ENCODE data around the gene P4HA2.

The P4HA2 gene

DNA sequence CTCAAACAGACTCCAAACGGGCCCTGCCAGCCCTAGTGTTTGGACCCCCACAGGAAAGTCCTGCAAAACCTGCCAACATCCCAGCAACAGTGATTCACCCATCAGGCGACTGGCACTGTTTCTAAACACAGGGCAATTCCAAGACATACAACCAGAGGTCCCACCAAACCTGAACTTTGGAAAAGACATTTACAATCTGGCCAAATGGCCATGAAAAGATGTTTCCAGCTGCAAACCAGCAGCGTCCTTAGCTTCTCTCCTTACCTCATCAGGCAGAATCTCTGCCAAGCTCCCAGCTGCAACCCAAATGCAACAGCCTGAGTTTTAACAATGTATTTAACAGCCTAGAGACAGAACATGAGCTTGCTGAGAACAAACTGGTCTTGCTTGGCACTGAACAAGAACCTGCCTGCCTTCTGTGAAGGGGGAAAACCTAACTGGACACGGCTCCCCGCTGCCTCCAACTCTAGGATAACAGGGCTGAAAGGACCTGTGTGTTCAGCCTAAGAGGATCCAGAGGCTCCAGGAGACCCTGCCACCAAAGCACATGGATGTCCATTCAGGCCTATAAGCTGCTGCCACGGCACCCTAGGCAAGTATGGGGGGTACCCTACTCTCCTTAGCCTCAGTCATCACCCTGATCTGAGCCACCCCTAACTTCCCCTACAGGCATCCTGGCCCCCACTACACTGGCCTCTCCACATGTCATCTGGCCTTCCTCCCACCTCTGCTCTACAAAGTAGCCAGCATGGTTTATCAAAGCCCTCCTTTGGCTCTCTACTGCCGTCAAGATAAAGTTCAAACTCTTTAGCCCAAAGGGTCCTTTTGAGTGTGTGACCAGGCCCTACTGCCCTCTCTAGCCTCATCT, 5.6 kb downstream of the P4HA2 start:
- H3K9ac ChIP-seq (ENCODE audit: low read length) = no peak overlapping the region
- no peak for TF ChIP-seq CTCF (IDR thresholded peaks at IDR 0.05; ENCODE audit: low read length)
- TF ChIP-seq EZH2 (optimal IDR thresholded peaks at IDR 0.05; ENCODE audit: low read depth, low read length) = no peak
- no peak for TF ChIP-seq EZH2phosphoT487 (IDR thresholded peaks at IDR 0.05; ENCODE audit: low read length)
- H3K4me2 ChIP-seq (ENCODE audit: low read depth, low read length) = no peak overlapping the region
- H3K9me3 ChIP-seq (replicated peaks; ENCODE audit: insufficient read depth, low read length) = no peaks in the 10 kb centered on the region
- H3K36me3 ChIP-seq (replicated peaks; ENCODE audit: insufficient read depth, low read length) = no peaks in the 10 kb centered on the region
- no peaks in the 10 kb centered on the region for H3K79me2 ChIP-seq (ENCODE audit: low read length)
- H4K20me1 ChIP-seq (ENCODE audit: insufficient read depth, low read length) = no peaks in the 10 kb centered on the region
- H3F3A ChIP-seq (ENCODE audit: insufficient read depth, low read length) = no peaks in the 10 kb centered on the region
- H3K4me3 ChIP-seq (ENCODE audit: low read length) = no peak overlapping the region
- no peak overlapping the region for H3K27ac ChIP-seq (ENCODE audit: low read length)
- H3K4me1 ChIP-seq (ENCODE audit: low read length) = no peaks in the 10 kb centered on the region
- H3K9me2 ChIP-seq (replicated peaks; ENCODE audit: insufficient read depth, low read length) = no peaks in the 10 kb centered on the region
- H2AFZ ChIP-seq (ENCODE audit: low read length) = no peak overlapping the region
- DNase-seq = no peak
- no peaks in the 10 kb centered on the region for H3K27me3 ChIP-seq (replicated peaks; ENCODE audit: insufficient read depth, low read length)

DNA sequence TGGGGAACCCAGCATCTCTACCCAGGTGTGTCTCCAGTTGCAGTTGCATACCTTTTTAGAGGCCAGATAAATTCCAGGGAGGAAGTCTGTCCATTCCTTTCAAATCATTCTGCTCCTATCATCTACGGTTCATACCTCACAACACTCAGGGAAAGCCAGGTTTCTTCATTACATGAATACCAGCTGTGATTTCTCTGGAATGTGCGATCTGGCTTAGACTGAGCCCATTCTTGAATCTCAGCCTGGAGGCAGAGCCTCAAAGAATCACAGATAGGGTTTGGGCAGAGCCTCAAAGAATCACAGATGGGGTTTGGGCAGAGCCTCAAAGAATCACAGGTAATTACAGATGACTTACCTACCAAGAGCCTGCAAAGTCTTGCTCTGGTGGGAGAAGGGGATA, 7.2 kb downstream of the P4HA2 start:
- no peaks in the 10 kb centered on the region for H3K4me1 ChIP-seq (ENCODE audit: low read length)
- H3K27me3 ChIP-seq (replicated peaks; ENCODE audit: insufficient read depth, low read length) = no peaks in the 10 kb centered on the region

DNA sequence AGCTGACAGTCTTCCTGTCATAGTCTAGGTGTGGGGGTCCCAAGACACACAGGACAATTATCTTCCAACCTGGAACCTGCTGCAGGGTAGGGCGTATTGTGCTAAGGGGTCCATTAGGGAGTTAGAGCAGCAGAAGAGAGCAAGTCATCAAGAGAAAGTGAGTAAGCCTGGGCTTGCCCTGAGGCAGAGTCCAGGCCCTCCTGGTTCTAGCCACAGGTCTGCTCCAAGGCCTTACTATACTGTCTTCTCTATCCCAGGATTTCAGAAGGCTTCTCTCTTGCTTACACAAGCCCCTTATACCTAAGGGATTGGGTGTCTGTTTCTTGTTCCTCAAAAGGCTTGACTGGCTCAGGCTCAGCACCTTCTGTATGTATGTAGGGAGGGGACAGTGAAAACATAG, 7.7 kb downstream of the P4HA2 start:
- Histone ChIP-seq H3K36me3 (replicated peaks; ENCODE audit: insufficient read depth, low read length) (no peaks in the 10 kb centered on the region), H3K4me3 (ENCODE audit: low read length) (no peak overlapping the region), H3F3A (ENCODE audit: insufficient read depth, low read length) (no peaks in the 10 kb centered on the region), H3K27me3 (replicated peaks; ENCODE audit: insufficient read depth, low read length) (no peaks in the 10 kb centered on the region), H2AFZ (ENCODE audit: low read length) (no peak overlapping the region), H3K9ac (ENCODE audit: low read length) (no peak overlapping the region), H3K79me2 (ENCODE audit: low read length) (no peaks in the 10 kb centered on the region), H3K27ac (ENCODE audit: low read length) (no peak overlapping the region), H3K4me2 (ENCODE audit: low read depth, low read length) (no peak overlapping the region), H3K4me1 (ENCODE audit: low read length) (no peaks in the 10 kb centered on the region), H3K9me3 (replicated peaks; ENCODE audit: insufficient read depth, low read length) (no peaks in the 10 kb centered on the region), H4K20me1 (ENCODE audit: insufficient read depth, low read length) (no peaks in the 10 kb centered on the region), H3K9me2 (replicated peaks; ENCODE audit: insufficient read depth, low read length) (no peaks in the 10 kb centered on the region)
- no peak for DNase-seq
- TF ChIP-seq EZH2 (optimal IDR thresholded peaks at IDR 0.05; ENCODE audit: low read depth, low read length) (no peak), CTCF (IDR thresholded peaks at IDR 0.05; ENCODE audit: low read length) (no peak), EZH2phosphoT487 (IDR thresholded peaks at IDR 0.05; ENCODE audit: low read length) (no peak)

More for the DNA sequence above, 7.2 kb downstream of the P4HA2 start:
- no peaks in the 10 kb centered on the region for H3K9me3 ChIP-seq (replicated peaks; ENCODE audit: insufficient read depth, low read length)
- no peak overlapping the region for H3K27ac ChIP-seq (ENCODE audit: low read length)
- TF ChIP-seq EZH2 (optimal IDR thresholded peaks at IDR 0.05; ENCODE audit: low read depth, low read length) (no peak), CTCF (IDR thresholded peaks at IDR 0.05; ENCODE audit: low read length) (no peak), EZH2phosphoT487 (IDR thresholded peaks at IDR 0.05; ENCODE audit: low read length) (no peak)
- H3K9me2 ChIP-seq (replicated peaks; ENCODE audit: insufficient read depth, low read length) = no peaks in the 10 kb centered on the region
- no peak overlapping the region for H3K4me3 ChIP-seq (ENCODE audit: low read length)
- DNase-seq = no peak
- no peaks in the 10 kb centered on the region for H3K79me2 ChIP-seq (ENCODE audit: low read length)
- no peaks in the 10 kb centered on the region for H3F3A ChIP-seq (ENCODE audit: insufficient read depth, low read length)
- no peak overlapping the region for H2AFZ ChIP-seq (ENCODE audit: low read length)
- no peak overlapping the region for H3K9ac ChIP-seq (ENCODE audit: low read length)
- no peaks in the 10 kb centered on the region for H4K20me1 ChIP-seq (ENCODE audit: insufficient read depth, low read length)
- no peaks in the 10 kb centered on the region for H3K36me3 ChIP-seq (replicated peaks; ENCODE audit: insufficient read depth, low read length)
- H3K4me2 ChIP-seq (ENCODE audit: low read depth, low read length) = no peak overlapping the region

Measured in MM.1S (cell line).